NCI-H2171 treated with DMSO at 0.1 percent for 48 hours (cell line): ENCODE measurements around the gene MCC.
"Not testable (repeated sequence)": the region's sequence is repeated elsewhere in the genome, so short reads cannot be mapped to it uniquely, and the experiment has no call there.

Experiments
- DNase-seq: peaks from one replicate; lab custom pipeline; 2025; lab: John Stamatoyannopoulos, UW

MCC gene

DNA sequence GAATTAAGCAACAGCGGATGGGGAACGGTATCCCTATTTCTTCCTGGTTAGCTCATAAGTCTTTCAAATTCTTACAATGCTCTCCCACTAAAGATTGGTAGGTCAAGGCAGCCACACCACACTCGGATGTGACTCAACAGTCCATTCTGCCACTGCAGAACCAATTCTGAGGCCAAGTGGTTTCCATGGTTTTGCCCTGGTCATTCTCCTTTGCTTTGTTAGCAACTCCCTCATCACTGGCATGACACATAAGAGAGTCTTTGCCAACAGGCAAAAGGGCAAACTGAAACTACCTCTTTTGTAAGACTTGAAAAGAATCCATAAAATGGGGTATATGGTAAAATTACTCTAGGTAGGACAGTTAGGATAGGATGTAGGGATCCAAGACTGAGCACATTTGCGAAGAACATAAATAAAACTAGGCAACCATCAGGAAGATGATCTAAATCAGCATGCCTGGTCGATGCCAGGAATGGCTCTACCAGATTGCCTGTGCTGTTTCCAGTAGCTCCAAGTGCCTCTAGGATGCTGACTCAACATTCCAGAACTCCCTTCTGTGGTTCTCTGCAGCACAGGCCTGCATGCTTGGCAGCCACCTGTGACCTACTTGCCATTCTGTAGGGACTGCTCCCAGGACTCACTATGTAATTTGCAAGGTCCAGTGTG lies 406.2 kb downstream of the MCC start:
- no peak for DNase-seq

DNA sequence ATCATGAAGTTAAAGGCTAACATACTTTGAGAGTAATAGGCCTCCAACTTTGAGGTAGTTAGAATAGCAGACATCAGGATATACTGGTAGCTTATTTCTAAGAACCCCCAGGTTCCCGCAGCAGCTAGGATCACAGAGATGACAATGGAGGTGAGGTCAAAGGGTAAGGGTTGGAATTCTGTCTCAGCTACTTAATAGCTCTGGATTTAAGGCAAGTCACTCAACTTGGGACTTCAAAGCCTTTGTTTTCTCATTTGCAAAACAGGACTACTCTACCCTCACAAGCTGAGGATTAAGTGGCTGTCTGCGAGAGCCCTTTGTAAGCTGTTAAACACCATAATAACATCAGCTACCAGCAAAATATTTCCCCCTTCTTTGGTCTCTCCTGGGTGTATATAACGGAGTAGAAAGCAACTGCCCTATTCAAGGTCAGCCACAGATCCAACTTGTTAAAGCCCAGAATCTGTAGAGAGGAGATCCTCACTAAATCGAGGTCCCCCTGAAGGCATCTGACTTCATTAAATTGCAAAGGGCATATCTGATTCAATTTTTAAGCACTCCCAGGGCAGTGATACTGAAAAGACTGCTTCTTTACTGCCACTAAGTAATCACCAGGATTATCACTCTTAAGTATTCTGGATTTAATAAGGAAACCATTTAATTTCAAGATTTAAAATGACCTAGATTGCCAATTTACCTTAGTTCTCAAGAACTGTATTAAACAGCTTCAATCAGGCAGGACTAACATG lies 407.0 kb downstream of the MCC start:
- DNase-seq, result no peak

DNA sequence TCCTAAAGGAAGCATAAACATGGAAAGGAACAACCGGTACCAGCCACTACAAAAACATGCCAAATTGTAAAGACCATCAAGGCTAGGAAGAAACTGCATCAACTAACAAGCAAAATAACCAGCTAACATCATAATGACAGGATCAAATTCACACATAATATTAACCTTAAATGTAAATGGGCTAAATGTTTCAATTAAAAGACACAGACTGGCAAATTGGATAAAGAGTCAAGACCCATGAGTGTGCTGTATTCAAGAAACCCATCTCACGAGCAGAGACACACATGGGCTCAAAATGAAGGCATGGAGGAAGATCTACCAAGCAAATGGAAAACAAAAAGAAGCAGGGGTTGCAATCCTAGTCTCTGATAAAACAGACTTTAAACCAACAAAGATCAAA lies 411.6 kb downstream of the MCC start:
- DNase-seq, result not testable (repeated sequence)

DNA sequence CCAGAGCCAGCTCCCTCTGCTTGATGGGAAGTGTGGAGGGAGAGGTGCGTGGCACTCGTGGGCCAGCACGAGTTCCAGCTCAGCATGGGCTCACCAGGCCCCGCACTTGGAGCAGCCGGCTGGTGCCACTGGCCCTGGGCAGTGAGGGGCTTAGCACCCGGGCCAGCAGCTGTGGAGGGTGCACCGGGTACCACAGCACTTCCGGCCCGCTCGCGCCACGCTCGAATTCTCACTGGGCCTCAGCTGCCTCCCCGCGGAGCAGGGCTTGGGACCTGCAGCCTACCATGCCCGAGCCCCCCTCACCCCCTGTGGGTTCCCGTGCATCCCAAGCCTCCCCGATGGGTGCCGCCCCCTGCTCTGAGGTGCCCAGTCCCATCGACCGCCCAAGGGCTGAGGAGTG lies 413.2 kb downstream of the MCC start:
- DNase-seq, result no peak

DNA sequence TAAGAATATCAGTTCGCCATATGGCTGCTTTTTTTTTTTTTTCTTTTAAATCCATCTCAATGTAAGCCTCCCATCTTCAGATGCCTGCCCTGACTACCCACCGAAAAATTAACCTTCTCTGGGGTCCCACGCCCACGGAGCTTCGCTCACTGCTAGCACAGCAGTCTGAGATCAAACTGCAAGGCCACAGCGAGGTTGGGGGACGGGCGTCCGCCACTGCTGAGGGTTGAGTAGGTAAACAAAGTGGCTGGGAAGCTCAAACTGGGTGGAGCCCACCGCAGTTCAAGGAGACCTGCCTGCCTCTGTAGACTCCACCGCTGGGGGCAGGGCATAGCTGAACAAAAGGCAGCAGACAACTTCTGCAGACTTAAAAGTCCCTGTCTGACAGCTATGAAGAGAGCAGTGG lies 414.6 kb downstream of the MCC start:
- not testable (repeated sequence) for DNase-seq

DNA sequence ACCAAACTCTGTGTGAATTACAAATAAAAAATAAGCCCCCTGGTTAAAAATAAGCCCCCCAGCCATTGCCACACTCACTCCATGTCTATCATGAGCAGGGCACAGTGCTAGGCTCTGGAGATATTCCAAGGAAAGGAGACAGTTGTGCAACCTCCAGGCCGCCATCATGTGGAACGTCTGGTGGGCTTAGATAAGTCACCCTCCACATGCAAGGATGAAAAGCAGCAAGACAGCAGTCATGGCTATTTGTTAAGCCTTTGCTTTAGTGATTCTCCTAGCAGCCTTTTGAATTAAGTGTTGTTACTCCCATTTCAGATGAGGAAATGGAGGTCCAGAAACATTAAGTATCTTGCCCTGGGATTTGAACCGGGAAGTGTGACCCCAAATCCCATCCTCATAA lies 416.9 kb downstream of the MCC start:
- DNase-seq, result no peak

DNA sequence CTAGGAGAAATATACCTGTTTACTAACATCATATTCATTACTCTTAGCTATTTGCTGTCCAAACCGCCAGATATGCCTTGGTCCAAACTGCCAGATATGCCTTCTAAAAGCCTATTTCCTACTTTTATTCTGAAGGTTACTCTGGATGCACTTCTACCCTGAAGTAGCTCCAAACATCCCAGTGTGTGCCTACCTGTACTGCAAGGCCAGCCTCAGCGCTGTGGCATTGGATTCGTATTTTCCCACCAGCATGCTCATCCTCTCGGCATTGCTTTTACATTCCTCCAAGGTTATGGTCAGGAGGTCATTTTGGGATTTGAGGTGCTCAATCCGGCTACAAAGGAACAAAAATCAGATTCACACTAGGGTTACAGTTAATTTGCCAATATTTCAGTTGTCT lies 417.4 kb downstream of the MCC start:
- no peak for DNase-seq

DNA sequence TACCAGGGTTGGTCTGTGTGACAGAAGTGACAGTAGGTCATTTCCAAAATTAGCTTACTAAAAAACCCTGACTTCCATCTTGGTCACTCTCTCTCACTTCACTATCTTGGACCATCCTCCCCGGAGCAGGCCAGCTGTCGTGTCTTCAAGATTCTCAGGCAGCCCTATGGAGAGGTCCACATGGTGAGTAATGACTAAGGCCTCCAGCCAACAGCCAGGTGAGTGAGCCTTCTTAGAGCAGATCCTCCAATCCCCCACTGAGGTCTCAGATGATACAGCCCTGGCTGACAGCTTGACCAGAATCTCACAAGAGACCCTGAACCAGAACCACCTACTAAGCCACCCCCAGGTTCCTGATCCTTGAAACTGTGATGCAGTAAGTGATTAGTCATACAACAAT lies 419.7 kb downstream of the MCC start:
- DNase-seq, result no peak

DNA sequence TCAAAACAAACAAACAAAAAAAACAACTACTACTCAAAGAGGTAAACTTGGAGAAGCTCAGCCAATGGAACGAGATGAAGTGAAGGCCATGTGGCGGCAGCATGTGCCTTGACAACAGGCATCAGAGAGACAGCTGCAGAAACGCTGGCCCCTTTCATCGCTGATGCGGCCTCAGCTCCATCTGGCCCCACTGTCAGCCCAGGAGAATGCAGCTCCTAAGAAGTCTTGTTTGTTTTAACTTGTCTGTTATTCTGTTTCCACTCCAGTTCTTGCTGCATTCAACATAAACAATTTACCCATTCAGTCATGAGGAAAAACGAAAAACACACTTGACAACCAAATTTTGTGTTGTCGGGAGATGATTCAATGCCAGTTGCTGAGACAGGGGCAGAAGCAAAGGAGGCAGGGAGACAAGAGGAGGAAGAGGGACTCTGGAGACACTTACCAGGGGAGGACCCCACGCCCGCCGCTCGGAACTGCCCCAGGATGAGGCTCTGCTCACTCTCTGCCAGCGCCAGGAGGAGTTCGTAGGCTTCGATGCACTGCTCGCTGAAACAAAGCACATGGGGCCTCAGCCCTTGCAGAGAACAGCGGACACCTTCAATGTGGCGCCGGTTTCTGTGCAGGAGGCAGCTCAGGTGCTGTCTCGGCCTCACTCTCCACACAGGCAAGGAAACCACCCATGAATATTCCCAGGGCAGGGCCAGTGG lies 420.5 kb downstream of the MCC start:
- peak; percentile 82 for DNase-seq

DNA sequence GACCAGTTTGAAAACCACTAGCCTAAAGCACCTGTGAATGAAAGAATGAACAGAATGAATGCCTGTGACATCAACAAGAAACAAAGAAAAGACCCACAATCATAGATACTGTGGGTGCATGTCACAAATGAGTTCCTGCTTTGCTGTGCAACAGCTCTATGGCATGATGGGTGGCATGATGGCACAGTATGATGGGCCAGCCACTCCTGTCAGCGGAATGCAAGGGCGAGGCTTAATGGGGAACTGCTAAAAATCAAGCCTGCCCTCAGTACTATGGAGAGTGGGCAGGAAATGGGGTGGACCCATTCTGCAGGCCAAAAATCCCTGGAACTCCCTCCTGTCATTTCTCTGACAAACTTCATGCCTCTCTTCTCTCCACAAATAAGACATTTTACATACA lies 422.6 kb downstream of the MCC start:
- no peak for DNase-seq

DNA sequence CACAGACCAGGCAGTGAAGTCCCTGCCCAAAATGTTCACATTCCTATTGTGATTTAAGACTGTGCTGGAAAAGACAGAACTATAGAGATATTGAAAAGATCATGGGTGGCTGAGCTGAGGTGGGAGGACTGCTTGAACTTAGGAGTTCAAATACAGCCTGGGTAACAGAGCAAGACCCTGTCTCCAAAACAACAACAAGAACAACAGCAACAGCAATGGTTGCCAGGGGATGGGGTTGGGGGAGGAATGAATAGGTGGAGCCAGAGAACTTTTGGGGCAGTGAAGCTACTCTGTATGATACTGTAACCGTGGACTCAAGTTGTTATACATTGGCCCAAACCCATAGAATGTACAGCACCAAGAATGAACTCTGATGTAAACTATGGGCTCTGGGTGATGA lies 423.4 kb downstream of the MCC start:
- no peak for DNase-seq

DNA sequence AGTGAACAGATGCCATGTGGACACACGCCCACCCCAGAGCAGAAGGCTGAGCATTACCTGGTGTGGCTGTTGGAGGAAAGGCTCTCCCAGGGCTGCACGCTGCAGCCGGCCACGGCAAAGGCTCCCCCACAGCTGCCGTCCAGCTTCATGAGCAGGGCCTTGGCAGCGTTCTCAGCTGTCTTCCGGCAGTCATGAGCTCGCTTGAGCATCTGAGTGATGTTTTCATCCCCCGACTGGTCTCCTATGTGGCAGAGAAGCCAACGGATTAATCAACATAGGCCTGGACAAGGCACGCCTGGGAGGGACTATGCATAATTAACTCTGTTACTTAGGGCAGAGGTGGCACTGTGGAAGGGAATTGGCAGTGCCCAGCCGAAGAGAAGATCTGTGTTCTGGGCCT lies 424.3 kb downstream of the MCC start:
- no peak for DNase-seq

DNA sequence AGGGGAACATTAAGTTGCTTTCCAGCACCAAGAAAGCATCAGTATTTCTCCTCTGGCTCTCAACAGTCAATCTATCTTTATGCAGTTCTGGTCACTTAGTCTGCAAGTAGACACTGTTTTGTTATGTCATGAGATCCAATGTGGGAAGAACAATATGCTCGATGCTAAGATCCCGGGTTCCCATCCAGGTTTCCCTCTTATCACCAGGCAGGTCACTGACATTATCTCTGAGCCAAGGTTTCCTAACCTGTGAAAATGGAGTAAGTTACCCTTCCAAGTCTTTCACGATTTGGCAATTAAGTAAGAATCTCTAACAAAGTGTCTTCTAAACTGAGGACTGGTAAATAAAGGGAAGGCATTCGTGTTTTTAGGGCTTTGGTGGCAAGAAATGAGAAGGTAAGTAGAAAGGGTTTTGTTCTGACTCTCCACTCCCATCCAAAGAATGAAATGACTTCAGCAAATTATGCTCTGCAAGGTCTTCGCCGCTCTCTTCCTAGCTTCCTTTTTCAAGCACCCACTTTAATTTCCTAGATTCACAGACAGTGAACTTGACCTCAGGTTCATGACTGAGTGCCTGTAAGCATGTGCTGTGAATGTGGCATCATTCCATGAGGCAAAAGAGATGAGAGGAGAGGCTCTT lies 425.3 kb downstream of the MCC start:
- no peak for DNase-seq

DNA sequence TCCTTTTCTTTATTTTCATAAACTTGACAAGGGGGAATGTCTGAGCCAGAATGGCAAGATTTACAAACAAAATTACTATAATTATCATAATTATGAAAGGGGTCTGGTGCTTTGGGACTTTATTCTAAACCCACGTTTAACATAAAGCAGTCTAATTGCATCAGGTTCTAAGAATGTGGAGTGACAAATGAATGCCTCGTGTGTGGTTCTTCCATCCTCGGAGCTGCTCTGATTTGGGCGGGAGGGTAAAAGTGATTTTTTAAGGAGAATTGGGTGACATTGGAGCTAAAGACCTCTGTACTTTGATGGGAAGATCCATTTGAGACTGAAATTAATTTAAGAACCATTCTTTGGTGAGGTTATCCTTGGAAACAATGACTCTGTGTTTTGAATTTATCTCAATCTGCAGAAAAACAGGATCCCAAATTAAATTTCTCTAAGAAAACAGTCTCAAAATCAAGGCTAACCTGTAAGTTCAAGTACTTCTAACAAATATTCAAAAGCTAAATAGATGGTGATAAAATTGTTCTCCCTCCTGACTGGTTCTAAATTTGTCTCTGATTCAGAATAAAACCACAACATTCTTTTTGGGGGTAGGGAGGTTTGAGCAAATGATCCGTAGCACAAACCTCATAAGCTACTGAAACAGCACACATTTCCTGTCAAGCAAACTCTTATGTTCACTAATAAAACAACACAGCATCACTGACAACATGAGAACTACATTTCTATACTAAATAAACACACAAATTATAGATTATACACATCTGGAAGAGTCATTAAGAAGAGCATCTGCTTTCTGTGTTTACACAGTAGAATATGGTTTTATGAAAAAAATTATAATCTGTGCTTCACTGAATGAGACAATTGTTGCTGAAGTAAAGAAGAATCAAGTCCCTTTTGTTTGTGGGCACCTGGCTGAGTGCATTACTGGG lies 426.1 kb downstream of the MCC start:
- DNase-seq, result no peak

DNA sequence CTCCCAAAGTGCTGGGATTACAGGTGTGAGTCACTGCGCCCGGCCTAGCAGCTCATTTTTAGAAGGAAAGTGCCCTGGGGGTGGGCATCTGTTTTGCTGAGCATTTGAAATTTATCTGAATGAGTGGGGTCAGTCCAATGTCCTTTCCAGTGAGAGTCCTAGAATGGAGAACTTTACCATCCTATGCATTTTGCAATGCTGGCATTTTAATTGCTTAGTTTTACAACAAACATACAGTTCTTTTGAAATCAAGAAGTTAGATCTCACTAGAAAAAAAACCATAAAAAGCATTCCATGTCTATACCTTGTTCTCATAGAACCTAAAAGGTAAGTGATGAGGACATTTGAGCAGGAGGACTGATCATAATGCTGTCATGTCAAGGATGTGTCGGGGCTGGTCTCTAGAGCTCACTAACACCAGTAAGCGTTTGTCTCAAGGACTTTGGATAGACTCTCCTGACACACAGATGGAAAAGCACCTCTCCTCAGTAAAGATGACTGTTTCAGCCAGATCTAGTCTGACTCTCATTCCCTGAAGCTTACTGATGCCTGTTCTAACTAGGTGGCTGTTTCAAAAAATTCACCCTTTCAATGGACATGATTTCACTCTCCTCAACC lies 427.7 kb downstream of the MCC start:
- DNase-seq, result no peak

DNA sequence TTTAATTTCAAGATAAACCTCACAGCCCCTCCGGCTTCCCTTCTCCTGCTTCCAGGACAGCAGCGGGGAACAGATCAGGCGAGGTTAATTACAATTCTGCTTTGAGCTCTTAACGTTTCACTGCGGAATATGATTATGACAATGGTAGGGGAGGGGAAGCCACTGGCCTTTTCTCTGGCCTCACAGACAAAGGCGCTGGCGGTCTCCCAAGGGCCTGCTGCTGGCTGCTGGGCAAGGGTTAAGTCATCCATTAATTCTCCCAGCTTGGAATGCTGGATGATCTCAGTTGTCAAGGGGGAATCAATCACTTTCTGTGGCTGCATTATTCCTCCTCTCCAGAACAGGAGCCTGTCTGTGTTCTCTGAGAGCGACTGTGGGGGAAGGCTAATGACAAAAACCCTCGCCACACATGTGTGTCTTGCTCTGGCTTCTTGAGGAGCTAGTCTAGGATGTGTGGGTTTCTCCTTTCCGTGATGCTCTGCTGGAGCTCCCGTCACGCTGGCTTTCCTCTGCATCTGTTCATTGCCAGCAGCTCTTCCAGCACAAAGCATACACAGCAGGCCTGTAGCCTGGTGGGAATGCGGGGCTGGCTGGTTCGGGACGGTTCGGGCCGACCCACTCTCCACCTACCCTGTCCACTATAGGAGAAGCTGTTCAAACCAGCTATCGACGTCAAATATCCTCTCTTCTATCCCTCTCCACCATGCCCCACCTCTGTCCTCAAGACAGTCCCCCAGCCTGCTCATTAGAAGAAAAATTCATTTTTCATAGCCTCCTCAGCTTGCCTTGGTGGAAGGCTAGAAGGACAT lies 428.8 kb downstream of the MCC start:
- no peak for DNase-seq

DNA sequence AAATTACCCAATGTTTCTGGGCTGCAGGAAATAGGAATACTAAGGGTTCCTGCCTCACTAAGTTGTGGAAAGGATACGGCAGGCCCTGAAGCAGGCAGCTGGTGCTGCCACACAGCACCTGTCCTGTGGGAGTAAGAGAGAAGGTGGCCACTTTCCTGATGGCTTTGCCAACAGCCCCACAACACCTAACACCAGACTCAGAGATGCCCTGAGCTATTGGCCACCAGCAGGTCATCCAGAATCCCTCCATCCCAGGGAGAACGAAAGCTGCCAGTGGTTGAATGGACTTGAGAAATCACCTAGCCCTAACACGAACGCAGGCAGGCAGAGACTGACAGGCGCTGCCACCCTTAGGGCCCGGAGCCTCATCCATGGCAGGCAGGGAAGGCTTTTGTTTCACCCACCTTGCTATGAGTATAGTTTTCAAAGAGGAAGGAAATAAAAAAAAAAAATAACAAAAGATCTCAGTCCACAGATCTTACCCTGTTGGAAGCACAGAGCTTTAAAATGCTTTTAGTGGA lies 429.5 kb downstream of the MCC start:
- no peak for DNase-seq

DNA sequence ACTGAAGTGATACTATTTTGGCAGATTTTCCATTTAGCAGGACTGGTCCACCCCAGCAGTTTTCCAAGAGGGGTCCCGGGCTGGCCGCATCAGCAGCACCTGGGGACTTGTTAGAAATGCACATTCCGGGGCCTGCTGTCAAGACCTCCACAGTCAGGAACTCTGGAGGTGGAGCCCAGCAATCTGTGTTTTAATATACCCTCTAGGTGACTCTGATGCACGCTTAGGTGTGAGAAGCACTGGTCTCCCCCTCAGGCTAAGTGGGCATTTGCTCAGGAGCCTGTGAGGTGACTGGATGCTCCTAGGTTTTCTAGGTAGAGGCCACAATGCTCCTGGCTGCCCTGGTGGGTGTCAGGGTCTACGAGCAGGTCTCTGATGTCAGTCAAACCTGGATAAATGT lies 430.0 kb downstream of the MCC start:
- no peak for DNase-seq

DNA sequence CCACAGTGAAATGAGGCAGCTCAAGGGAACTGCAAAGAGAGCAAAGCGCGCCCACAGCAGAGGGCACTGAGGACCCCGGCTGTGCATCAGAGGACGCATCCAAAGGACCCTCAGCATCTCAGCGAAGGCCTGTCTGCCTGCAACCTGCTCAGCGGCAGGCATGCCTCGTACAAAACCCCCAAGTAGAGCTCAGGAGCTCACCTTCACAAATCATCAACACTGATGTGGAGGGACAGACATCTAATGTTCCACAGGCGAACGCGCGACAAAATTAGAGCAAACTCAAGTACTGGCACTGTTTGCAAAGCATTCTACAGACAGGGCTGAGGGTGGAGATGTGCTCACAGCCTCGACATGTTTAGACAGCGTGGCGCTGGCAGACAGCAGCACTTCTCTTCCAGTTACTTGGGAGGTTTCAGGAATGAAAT lies 430.7 kb downstream of the MCC start:
- no peak for DNase-seq

DNA sequence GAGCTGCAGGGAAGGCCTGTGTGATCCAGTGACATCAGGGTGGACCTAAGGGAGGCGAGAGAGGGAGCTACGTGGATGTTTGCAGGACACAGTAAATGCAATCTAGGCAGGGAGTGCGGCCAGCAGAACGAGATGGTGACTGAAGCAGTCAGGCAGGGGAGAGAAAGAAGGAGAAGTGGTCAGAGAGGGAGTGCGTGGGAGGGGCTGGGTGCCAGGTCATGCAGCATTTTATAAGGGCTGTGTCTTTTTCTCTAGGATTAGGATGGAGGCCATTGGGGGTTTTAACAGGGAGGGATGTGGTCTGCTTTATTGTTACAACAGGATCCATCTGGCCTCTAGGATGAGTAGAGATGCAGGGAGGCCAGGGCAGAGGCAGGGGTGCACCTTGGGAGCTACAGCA lies 431.3 kb downstream of the MCC start:
- no peak for DNase-seq
